HepG2 (cell line): ENCODE results near the gene PDE3B. TPM values are rescaled to one million over a fixed set of nuclear protein-coding genes. Genes with fewer than 3 reads are reported as not detected.

Source experiments
- BRCA1 ChIP-seq: sonication (generic); formaldehyde crosslinking; IDR thresholded peaks from 2 replicates; pipeline ENCODE4 v1.4.0; 2020; ENCODE audit warnings: missing genetic modification reagents
- FOXO1 ChIP-seq: sonication (generic); formaldehyde crosslinking; IDR thresholded peaks from 2 replicates; pipeline ENCODE4 v1.4.0; 2020; ENCODE audit warnings: missing genetic modification reagents
- HDAC1 ChIP-seq: sonication (generic); formaldehyde crosslinking; IDR thresholded peaks from 2 replicates; pipeline ENCODE4 v1.5.1; 2020; ENCODE audit warnings: mild to moderate bottlenecking, missing genetic modification reagents
- HOXA7 ChIP-seq: sonication (generic); formaldehyde crosslinking; IDR thresholded peaks from 2 replicates; pipeline ENCODE4 v1.8.1; 2022; ENCODE audit warnings: mild to moderate bottlenecking, missing genetic modification reagents, moderate library complexity
- IRF2 ChIP-seq: IDR thresholded peaks from 2 replicates; pipeline ENCODE4 v1.6.1; 2018; ENCODE audit warnings: missing genetic modification reagents, missing compliant biosample characterization
- JARID2 ChIP-seq: sonication (generic); formaldehyde crosslinking; IDR thresholded peaks from 2 replicates; pipeline ENCODE4 v1.8.1; 2023; ENCODE audit warnings: missing genetic modification reagents, inconsistent platforms; ENCODE audit not compliant: insufficient replicate concordance
- NCOA2 ChIP-seq: sonication (generic); formaldehyde crosslinking; IDR thresholded peaks from 2 replicates; pipeline ENCODE4 v1.8.0; 2022; ENCODE audit warnings: inconsistent platforms
- PHF20 ChIP-seq: sonication (generic); formaldehyde crosslinking; IDR thresholded peaks from 2 replicates; pipeline ENCODE4 v1.5.0; 2020; ENCODE audit warnings: mild to moderate bottlenecking, missing genetic modification reagents
- RBFOX2 ChIP-seq: fragments of 200-400 bp; formaldehyde crosslinking; IDR thresholded peaks from 2 replicates; pipeline ENCODE4 v1.6.1; 2017; ENCODE audit warnings: low read depth, mild to moderate bottlenecking, low read length
- TOPORS ChIP-seq: sonication (generic); formaldehyde crosslinking; IDR thresholded peaks from 2 replicates; pipeline ENCODE4 v1.8.0; 2023; ENCODE audit warnings: mild to moderate bottlenecking, missing genetic modification reagents
- ZKSCAN8 ChIP-seq: IDR thresholded peaks from 2 replicates; pipeline ENCODE4 v1.6.1; 2016; ENCODE audit warnings: borderline replicate concordance, missing genetic modification reagents, missing compliant biosample characterization
- ZNF121 ChIP-seq: sonication (generic); formaldehyde crosslinking; IDR thresholded peaks from 2 replicates; pipeline ENCODE4 v1.5.0; 2020; ENCODE audit warnings: mild to moderate bottlenecking, missing genetic modification reagents
- ZNF333 ChIP-seq: sonication (generic); formaldehyde crosslinking; IDR thresholded peaks from 2 replicates; pipeline ENCODE4 v1.4.0; 2020; ENCODE audit warnings: mild to moderate bottlenecking, missing genetic modification reagents, borderline replicate concordance
- ZNF484 ChIP-seq: sonication (generic); formaldehyde crosslinking; IDR thresholded peaks from 2 replicates; pipeline ENCODE4 v1.5.1; 2020; ENCODE audit warnings: mild to moderate bottlenecking, low read depth, missing genetic modification reagents, borderline replicate concordance
- ZNF766 ChIP-seq: sonication (generic); formaldehyde crosslinking; IDR thresholded peaks from 2 replicates; pipeline ENCODE4 v1.5.0; 2020; ENCODE audit warnings: missing genetic modification reagents, borderline replicate concordance
- ZNF816 ChIP-seq: sonication (generic); formaldehyde crosslinking; IDR thresholded peaks from 2 replicates; pipeline ENCODE4 v1.8.0; 2022; ENCODE audit warnings: missing genetic modification reagents, mild to moderate bottlenecking, borderline replicate concordance
- ZSCAN30 ChIP-seq: sonication (generic); formaldehyde crosslinking; IDR thresholded peaks from 2 replicates; pipeline ENCODE4 v1.5.0; 2020; ENCODE audit warnings: mild to moderate bottlenecking, missing genetic modification reagents
- polyA plus RNA-seq, 8 experiments: library from polyadenylated mRNA; depleted of rRNA in 3 of 8; stranded (reverse) in 7 of 8; unstranded in 1 of 8; fragments of >200 nt; fragmentation: Illumina TruSeq in 4 of 8; extraction: Trizol in 4 of 8; gene quantifications; 2 replicates each; pipeline versions ENCODE4 v1.2.1 to v1.2.3, GENCODE V29; 2011 to 2016; ENCODE audit warnings: low read depth in 4 of 8, missing spikeins in 1 of 8, mixed read lengths in 1 of 8; ENCODE audit not compliant: insufficient read depth in 1 of 8
- total RNA-seq, 5 experiments: library from RNA; depleted of rRNA; stranded (reverse); fragments of >200 nt; fragmentation: Illumina TruSeq; extraction: Trizol; gene quantifications; 2 replicates each; pipeline ENCODE4 v1.2.3, GENCODE V29; 2016; ENCODE audit warnings: low read depth in 1 of 5
- TF ChIP-seq, protein P1 (sequence below): sonication (generic); formaldehyde crosslinking; IDR thresholded peaks from 2 replicates; pipeline ENCODE4 v1.4.0; 2020; ENCODE audit warnings: mild to moderate bottlenecking, missing genetic modification reagents, borderline replicate concordance
- TF ChIP-seq, protein P2 (sequence below): sonication (generic); formaldehyde crosslinking; IDR thresholded peaks from 2 replicates; pipeline ENCODE4 v1.4.0; 2020; ENCODE audit warnings: missing genetic modification reagents, borderline replicate concordance
- TF ChIP-seq, protein P3 (sequence below): IDR thresholded peaks from 2 replicates; pipeline ENCODE4 v1.6.1; 2016
- TF ChIP-seq, protein P4 (sequence below): sonication (generic); formaldehyde crosslinking; IDR thresholded peaks from 2 replicates; pipeline ENCODE4 v1.4.0; 2020; ENCODE audit warnings: mild to moderate bottlenecking, missing genetic modification reagents

Gene PDE3B
- total and polyA plus RNA-seq, 2 of the 13 experiments (the other 11 are each of a cell fraction or from before 2014, with no cell fraction given): 14.1 to 26.5 TPM

DNA sequence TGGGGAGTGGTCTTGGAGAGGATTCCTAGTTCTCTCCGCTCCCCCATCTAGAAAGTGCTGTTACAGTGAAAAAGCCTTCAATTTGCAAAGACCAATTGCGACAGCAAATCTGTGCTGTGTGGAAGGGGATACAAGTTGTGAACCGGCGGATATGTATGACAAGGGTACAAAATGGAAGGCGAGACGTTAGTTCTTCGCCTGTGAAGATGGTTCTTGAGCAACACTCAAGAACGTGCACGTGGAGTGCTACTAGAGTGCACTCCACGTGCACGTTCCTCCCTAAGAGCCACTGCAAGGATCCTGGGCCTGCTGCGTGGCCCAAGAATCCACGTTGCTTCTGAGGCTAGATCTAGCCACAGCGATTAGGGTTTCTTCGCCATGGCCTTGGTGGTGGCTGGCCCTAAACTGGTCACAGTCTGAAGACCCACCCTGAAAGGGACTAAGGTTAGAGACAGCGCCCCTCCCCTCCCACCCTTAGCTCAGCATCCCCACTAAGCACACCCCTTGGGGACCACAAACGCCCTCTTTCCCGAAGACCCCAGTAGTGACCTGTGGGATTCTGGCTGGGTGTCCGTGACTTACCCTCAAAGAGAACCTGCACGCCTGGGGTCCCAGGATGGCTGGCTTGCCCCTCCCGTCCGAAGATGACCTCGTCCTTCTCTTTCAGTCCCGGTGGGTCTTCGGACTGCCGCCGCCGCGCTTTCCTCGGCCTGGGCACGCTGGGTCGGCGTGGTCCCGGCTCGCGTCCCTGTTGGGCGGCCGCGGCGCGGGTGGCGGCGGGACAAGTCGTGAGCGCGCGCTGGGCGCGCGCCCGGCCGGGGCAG, 519 bp upstream of the PDE3B start (continued):
- TF ChIP-seq, protein P1, sequence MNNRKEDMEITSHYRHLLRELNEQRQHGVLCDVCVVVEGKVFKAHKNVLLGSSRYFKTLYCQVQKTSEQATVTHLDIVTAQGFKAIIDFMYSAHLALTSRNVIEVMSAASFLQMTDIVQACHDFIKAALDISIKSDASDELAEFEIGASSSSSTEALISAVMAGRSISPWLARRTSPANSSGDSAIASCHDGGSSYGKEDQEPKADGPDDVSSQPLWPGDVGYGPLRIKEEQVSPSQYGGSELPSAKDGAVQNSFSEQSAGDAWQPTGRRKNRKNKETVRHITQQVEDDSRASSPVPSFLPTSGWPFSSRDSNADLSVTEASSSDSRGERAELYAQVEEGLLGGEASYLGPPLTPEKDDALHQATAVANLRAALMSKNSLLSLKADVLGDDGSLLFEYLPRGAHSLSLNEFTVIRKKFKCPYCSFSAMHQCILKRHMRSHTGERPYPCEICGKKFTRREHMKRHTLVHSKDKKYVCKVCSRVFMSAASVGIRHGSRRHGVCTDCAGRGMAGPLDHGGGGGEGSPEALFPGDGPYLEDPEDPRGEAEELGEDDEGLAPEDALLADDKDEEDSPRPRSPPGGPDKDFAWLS (CRISPR knock-in tag): no peak
- TF ChIP-seq TOPORS (CRISPR knock-in tag) (no peak), ZNF816 (CRISPR knock-in tag) (no peak), PHF20 (CRISPR knock-in tag) (no peak; the same call in 1 of the 2 replicates), JARID2 (CRISPR knock-in tag) (no peak), ZNF121 (CRISPR knock-in tag) (no peak), RBFOX2 (no peak), BRCA1 (CRISPR knock-in tag) (peak; percentile 58; the same call in 1 of the 2 replicates), NCOA2 (CRISPR knock-in tag) (no peak), ZSCAN30 (no peak; the same call in 1 of the 2 replicates), ZNF484 (CRISPR knock-in tag) (no peak), ZNF766 (CRISPR knock-in tag) (0 out of 2 replicates have a peak, but pooled peaks have one; percentile 20), ZNF333 (CRISPR knock-in tag) (0 out of 2 replicates have a peak, but pooled peaks have one; percentile 7), IRF2 (CRISPR knock-in tag) (no peak), HDAC1 (CRISPR knock-in tag) (no peak), ZKSCAN8 (CRISPR knock-in tag) (no peak), FOXO1 (CRISPR knock-in tag) (no peak; the same call in 1 of the 2 replicates), HOXA7 (CRISPR knock-in tag) (0 out of 2 replicates have a peak, but pooled peaks have one; percentile 39)
- TF ChIP-seq, protein P2, sequence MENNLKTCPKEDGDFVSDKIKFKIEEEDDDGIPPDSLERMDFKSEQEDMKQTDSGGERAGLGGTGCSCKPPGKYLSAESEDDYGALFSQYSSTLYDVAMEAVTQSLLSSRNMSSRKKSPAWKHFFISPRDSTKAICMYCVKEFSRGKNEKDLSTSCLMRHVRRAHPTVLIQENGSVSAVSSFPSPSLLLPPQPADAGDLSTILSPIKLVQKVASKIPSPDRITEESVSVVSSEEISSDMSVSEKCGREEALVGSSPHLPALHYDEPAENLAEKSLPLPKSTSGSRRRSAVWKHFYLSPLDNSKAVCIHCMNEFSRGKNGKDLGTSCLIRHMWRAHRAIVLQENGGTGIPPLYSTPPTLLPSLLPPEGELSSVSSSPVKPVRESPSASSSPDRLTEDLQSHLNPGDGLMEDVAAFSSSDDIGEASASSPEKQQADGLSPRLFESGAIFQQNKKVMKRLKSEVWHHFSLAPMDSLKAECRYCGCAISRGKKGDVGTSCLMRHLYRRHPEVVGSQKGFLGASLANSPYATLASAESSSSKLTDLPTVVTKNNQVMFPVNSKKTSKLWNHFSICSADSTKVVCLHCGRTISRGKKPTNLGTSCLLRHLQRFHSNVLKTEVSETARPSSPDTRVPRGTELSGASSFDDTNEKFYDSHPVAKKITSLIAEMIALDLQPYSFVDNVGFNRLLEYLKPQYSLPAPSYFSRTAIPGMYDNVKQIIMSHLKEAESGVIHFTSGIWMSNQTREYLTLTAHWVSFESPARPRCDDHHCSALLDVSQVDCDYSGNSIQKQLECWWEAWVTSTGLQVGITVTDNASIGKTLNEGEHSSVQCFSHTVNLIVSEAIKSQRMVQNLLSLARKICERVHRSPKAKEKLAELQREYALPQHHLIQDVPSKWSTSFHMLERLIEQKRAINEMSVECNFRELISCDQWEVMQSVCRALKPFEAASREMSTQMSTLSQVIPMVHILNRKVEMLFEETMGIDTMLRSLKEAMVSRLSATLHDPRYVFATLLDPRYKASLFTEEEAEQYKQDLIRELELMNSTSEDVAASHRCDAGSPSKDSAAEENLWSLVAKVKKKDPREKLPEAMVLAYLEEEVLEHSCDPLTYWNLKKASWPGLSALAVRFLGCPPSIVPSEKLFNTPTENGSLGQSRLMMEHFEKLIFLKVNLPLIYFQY (CRISPR knock-in tag): no peak
- TF ChIP-seq, protein P3, sequence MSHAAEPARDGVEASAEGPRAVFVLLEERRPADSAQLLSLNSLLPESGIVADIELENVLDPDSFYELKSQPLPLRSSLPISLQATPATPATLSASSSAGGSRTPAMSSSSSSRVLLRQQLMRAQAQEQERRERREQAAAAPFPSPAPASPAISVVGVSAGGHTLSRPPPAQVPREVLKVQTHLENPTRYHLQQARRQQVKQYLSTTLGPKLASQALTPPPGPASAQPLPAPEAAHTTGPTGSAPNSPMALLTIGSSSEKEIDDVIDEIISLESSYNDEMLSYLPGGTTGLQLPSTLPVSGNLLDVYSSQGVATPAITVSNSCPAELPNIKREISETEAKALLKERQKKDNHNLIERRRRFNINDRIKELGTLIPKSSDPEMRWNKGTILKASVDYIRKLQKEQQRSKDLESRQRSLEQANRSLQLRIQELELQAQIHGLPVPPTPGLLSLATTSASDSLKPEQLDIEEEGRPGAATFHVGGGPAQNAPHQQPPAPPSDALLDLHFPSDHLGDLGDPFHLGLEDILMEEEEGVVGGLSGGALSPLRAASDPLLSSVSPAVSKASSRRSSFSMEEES (CRISPR knock-in tag): no peak
- TF ChIP-seq, protein P4, sequence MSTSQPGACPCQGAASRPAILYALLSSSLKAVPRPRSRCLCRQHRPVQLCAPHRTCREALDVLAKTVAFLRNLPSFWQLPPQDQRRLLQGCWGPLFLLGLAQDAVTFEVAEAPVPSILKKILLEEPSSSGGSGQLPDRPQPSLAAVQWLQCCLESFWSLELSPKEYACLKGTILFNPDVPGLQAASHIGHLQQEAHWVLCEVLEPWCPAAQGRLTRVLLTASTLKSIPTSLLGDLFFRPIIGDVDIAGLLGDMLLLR (CRISPR knock-in tag): peak; percentile 93
